Prostate gland (tissue), 2 donors: ENCODE measurements around the gene GPR45.

Source experiments
- POLR2A ChIP-seq: fragments of 450-650 bp; IDR thresholded peaks from one replicate; pipeline ENCODE4 v1.6.1; 2016; ENCODE audit warnings: antibody characterized with exemption, mild to moderate bottlenecking
- TF ChIP-seq, protein P1 (sequence below), 4 experiments: fragments of 200-600 bp in 2 of 4; fragments of 450-650 bp in 2 of 4; sonication (generic) in 2 of 4; IDR thresholded peaks; 1 replicate in 3 of 4; 2 replicates in 1 of 4; pipeline ENCODE4 v1.5.1; 2016 to 2019; ENCODE audit warnings: antibody characterized with exemption in 4 of 4, mild to moderate bottlenecking in 2 of 4, moderate library complexity in 2 of 4

DNA sequence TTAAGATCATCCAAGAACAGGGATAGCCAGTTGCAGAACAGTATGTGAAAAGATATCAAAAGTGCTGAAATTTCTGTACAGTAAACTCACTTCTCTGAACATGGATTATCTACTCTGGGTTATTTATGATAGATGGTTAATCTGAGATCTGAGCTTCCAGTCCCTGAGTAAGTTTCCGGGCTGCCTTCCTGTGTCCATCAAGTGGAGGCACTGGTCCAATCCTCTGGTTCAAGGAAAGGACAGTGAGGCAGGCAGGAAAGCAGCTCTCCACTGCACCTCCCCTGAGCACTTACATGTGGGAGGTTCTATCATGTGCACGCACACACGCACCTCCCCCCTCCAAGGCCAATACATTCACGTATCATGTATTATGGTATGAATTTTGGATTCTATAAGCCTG is 32.5 kb downstream of the GPR45 start:
- no peak for TF ChIP-seq POLR2A
- TF ChIP-seq, protein P1, sequence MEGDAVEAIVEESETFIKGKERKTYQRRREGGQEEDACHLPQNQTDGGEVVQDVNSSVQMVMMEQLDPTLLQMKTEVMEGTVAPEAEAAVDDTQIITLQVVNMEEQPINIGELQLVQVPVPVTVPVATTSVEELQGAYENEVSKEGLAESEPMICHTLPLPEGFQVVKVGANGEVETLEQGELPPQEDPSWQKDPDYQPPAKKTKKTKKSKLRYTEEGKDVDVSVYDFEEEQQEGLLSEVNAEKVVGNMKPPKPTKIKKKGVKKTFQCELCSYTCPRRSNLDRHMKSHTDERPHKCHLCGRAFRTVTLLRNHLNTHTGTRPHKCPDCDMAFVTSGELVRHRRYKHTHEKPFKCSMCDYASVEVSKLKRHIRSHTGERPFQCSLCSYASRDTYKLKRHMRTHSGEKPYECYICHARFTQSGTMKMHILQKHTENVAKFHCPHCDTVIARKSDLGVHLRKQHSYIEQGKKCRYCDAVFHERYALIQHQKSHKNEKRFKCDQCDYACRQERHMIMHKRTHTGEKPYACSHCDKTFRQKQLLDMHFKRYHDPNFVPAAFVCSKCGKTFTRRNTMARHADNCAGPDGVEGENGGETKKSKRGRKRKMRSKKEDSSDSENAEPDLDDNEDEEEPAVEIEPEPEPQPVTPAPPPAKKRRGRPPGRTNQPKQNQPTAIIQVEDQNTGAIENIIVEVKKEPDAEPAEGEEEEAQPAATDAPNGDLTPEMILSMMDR (IDR thresholded peaks at IDR 0.05) = no peak
